A204.1 (cell line): ENCODE data around the gene FCHSD2.
A peak's percentile ranks its signal among the peaks of the same experiment; 100 is the strongest.
"Not testable (repeated sequence)": the region's sequence is repeated elsewhere in the genome, so short reads cannot be mapped to it uniquely, and the experiment has no call there.

ENCODE experiments used
- FAIRE-seq: peaks from 2 replicates; lab custom pipeline; 2012; peaks lifted over from hg19 to GRCh38; lab: Jason Lieb, UNC

Gene FCHSD2

DNA sequence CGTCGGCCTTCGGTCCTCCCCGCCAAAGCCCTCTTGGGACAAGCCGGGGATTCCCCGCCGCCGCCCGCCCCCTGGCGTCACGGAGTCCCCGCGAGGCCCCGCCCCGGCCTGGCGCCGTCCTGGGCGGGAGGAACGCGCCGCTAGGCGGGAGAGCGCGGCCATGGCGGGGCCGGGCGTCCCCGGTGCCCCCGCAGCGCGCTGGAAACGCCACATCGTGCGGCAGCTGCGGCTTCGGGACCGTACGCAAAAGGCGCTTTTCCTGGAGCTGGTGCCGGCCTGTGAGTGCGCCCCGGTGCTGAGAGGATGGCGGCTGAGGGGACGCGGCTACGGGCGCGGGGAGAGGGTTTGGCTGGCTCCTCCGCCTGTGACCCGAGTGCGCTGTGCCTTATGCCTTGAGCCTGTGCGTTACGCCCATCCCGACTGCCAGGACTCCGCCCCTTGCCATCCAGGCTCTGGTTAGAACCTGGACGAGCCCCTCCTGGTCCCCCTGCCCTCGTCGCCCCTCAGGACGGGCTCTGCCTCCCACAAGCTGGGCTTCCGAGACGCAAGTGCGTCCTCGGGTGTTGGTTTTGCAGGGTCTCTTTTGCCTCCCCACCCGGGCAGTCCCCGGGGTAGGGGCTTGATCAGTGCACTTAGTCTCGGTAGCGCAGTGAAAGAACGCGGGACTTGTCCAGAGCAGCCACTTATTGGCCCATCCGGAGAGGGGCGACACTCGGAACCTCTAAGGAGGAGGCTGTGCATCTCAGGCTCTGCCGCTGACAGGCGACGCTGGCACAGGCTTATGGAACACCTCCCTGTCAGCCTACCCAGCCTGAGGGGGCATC lies 327.6 kb downstream of the FCHSD2 start, which contains the start of gene ATG16L2:
TSS of gene ATG16L2 (plus strand) at position 126 of the 824 bp plus-strand sequence. CDS start at position 161, 35 bp downstream.
- FAIRE-seq, result no peak

DNA sequence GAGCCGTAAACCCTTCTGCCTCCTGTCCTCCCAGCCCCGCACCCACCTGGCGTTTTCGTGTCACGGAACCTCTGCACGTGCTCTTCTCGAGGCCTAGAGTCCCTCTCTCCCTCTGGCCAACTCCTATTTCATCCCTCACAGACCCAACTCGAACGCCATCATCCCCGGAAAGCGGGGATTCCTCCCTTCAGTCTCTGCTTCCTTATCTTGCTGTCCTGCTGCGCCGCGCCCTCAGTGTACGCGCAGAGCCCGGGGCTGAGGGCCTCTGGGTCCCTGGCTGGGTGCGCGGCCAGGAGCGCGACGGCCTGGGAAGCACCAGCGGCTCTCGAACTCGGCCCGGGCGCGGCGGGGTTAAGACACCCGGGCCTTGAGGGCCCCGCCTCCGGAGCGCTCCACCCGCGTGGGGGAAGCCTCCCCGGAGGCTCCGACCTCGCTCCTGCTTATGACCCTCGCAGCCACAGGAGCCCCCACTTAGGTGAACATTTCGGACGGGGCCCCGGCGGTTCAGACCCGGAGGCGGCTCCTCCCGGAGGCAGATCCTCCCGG lies 328.3 kb downstream of the FCHSD2 start:
- no peak for FAIRE-seq

DNA sequence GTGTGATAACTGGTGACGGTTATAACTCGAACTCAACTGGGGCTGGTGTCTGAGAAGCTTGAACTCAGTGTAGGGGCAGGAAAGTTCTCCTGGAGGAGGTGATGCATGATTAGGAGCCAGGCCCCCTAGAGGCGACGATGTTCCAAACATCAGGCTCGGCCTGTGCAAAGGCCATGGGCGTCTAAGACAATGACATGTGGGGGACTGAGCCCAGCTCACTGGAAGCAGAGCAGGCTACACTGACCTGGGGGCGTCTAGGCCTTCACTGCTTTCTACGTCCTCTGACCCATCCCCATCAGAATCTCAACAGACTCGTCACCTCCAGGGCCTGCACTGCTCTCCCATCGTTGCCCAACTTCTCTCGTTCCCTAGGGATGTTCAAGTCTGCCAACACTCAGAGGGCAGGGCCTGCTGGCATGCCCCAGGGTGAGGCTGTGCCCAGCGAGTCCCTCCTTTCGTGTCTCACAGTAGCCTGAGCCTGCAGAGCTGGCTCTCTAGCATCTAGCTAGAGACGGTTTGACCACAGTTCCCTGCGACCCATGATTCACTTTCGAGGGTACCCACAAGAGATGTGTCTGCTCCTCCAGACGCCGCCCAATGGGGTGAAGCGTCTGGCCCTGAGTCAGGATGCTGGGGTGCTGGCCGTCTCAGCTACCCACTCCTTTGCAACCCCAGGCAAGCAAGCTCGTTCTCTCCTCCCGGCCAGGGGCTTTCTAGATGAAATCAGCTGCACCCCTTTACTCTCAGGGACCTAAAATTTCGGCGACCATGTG lies 329.0 kb downstream of the FCHSD2 start:
- no peak for FAIRE-seq

DNA sequence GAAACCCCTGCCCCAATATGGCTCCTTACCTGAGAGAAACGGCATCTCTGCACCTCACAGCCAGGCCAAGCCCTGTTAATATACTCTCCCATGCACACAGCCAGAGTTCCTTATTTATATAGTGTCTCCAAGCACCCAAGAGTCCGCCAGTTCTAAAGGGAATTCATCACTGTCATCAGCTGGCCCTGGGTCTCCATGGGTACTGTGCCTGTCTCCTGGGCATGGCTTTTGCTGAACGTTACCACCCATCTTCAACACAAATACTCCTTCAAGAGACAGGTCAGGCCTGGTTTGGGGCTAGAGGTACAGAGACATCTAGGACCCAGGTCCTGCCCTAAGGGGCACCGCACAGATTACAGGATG lies 329.5 kb downstream of the FCHSD2 start:
- no peak for FAIRE-seq

DNA sequence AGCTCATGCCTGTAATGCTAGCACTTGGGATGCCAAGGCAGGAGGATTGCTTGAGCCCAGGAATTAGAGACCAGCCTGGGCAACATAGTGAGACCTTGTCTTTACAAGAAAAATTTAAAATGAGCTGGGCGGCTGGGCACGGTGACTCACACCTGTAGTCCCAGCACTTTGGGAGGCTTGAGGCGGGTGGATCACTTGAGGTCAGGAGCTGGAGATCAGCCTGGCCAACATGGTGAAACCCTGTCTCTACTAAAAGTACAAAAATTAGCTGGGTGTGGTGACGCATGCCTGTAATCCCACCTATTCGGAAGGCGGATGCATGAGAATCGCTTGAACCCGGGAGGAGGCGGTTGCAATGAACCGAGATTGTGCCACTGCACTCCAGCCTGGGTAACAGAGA lies 330.4 kb downstream of the FCHSD2 start:
- not testable (repeated sequence) for FAIRE-seq

DNA sequence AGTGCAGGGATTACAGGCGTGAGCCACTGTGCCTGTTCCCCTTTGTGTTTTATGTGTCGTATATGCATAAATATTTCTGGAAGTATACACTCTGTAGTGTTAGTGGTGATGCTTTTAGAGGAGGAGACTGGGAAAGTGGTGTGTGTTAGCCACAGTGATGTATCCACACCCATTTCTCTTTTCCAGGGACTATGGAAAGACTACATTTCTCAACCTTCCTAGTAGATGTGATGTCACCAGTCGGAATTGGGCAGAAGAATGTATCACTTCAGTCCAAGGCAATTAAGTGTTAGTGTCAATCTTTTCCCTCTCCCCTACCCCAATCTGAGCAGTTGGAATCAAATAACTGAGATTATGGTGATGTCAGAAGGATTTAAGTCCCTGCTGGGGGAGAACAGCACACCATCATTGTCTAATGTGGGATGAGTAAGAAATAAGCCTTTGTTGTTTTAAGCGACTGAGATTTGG lies 333.8 kb downstream of the FCHSD2 start:
- no peak for FAIRE-seq

DNA sequence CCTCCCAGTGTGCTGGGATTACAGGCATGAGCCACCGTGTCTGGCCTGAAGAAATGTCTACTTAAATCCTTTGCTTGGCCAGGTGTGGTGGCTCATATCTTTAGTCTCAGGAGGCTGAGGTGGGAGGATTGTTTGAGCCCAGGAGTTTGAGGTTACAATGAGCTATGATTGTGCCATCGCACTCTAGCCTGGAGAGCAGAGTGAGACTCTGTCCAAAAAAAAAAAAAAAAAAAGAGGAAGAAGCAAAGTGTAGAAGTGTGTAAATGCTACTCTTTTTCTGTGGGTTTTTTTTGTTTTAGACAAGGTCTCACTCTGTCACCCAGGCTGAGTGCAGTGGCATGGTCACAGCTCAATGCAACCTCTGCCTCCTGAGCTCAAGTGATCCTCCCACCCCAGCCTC lies 334.3 kb downstream of the FCHSD2 start:
- no peak for FAIRE-seq

DNA sequence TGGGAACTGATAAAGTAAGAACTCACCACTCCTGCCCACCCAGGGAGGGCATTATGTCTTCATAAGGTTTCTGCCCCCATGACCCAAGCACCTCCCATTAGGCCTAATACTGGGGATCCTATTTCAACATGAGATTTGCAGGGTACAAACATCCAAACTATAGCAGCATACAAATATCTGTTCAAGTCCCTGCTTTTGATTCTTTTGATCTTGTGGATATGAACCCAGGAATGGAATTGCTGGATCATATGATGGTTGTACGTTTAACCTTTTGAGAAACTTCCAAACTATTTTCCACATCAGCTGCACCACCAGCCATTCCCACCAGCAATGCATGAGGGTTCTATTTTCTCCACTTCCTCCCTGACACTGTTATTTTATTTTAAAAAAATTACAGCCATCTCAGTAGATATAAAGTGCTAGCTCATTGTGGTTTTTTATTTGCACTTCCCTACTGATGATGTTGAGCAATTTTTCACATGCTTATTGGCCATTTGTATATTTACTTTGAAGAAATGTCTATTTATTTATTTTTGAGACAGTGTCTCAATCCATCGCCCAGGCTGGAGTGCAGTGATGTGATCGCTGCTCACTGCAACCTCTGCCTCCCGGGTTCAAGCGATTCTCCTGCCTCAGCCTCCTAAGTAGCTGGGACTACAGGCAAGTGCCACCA lies 335.0 kb downstream of the FCHSD2 start:
- FAIRE-seq, result no peak

DNA sequence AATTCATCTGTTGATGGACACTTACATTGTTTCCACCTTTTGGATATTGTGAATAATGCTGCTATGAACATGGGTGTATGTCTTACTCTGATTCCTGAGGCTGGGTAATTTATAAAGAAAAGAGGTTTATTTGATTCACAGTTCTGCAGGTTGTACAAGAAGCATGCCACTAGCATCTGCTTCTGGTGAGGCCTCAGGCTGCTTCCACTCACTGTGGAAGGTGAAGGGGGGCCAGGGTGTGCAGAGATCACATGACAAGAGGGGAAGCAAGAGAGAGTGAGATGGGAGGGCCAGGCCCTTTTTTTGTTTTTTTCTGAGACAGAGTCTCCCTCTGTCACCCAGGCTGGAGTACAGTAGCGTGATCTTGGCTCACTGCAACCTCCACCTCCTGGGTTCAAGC lies 335.7 kb downstream of the FCHSD2 start:
- FAIRE-seq, result not testable (repeated sequence)

DNA sequence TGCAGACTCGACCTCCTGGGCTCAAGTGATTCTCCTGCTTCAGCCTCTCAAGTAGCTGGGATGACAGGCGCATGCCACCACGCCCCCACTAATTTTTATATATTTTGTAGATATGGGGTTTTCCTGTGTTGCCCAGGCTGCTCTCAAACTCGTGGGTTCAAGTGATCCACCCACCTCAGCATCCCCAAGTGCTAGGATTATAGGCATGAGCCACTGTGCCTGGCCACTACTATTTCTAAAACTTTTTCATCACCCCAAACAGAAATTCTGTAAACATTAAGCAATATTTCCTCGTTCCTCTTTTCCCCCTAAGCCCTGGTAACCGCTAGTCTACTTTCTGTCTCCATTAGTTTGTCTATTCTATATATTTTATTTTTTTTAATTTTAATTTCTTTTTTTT lies 336.9 kb downstream of the FCHSD2 start:
- no peak for FAIRE-seq

DNA sequence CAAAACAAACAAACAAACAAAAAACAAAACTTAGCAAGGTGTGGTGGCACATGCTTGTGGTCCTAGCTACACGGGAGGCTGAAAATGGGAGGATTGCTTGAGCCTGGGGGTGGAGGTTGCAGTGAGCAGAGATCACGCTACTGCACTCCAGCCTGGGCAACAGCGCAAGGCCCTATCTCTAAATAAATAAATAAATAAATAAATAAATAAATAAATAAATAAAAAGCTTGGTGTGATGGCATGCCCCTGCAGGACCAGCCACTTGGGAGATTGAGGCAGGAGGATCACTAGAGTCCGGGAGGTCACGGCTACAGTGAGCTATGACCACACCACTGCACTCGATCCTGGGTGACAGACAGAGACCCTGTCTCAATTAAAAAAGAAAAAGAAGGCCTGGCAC lies 339.3 kb downstream of the FCHSD2 start:
- no peak for FAIRE-seq

DNA sequence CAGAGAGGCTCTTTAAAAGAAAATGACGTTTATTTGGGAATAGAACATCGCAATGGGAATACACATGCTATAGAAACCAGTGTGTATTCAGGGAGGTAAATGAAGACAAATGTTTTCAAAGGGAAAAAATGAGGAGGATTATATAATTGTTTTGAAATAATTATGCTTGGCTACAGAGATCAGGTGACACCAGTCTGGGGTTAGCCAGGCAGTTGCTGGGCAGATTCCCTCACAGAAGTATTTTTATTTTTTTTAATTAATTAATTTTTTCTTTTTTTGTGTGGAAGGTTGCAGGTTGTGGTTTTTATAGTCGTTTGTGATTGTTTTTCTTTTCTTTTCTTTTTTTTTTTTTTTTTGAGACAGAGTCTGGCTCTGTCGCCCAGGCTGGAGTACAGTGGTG lies 342.7 kb downstream of the FCHSD2 start:
- FAIRE-seq, result no peak

DNA sequence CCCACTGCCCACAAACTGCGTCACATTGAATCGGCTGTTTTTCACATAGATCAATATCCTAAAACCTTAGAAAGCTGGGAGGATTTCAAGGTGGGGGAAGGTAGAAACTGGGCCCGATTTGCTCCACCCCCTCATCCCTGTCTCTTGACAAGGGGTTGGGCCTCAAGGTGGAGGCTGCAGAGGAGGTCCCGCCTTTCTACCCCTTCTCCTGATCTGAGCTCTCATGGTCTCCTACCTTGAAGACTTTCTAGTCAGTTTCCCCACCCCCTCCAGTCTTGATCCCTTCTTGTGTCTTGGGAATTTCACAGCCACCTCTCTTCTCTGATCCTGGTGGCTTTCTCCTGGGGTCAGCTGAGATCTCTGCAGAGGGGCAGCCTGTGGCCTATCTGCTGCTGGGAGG lies 343.8 kb downstream of the FCHSD2 start:
- FAIRE-seq, result no peak

DNA sequence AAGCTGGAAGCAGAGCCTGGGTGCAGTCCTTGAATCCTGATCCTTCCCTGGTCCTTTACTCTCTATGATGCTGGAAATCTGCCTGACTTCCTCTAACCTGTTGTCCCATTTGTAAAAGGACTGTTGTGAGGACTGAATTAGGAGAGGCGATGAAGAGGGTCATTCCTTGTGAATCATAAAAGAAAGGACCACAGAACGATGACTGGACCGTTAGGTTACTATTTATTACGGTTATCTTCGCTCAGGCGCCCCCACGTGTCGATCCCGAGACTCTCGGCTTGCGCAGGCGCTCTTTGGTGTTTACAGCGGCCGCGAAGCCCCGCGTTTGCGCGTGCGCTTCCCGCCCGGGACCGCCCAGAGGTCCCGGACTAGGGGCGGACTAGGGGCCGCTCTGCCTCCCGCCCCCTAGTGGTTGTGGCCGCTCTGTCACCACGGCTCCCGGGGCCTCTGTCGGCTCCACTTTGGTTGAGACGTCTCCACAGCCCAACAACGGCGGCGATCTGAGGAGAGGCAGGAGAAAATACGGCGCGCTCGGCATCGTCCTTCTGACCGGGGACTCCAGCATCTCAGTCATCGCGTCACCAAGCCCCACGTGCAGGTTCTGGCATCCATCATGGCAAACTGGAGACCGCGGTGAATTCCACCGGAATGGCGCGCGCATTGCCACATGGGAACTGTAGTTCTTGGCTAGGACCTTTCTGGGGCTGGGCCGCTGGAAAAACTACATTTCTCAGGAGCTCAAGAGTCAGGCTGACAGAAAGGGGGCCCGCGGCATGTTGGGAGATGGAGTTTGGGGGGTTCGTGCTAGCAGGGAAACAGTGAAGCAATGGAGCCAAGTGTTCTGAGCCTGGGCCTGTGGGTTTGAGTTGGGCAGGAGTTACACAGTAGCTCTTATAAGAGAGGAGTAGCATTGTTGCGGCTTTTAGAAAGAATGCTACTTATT lies 348.4 kb downstream of the FCHSD2 start, which contains the start of gene STARD10:
TSS of gene STARD10 (minus strand) at position 623 of the 943 bp plus-strand sequence. CDS start 12,866 bp downstream, outside the sequence.
- FAIRE-seq, result peak; percentile 56

DNA sequence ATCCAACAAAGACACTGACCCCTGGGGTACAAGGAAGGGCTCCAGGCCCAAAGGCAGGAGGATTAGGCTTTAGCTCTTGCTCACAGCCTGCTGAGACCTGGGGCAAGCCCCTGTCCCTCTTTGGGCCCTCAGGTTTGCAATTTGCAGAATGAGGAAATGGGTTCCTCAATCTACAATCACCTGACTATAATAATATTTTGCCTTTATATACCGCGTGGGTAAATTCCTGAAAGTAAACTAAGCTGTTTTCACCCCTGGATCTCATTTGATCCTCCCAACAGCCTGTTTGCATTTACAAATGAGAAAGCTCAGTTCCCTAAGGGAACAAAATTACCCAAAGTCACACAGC lies 349.1 kb downstream of the FCHSD2 start:
- no peak for FAIRE-seq

DNA sequence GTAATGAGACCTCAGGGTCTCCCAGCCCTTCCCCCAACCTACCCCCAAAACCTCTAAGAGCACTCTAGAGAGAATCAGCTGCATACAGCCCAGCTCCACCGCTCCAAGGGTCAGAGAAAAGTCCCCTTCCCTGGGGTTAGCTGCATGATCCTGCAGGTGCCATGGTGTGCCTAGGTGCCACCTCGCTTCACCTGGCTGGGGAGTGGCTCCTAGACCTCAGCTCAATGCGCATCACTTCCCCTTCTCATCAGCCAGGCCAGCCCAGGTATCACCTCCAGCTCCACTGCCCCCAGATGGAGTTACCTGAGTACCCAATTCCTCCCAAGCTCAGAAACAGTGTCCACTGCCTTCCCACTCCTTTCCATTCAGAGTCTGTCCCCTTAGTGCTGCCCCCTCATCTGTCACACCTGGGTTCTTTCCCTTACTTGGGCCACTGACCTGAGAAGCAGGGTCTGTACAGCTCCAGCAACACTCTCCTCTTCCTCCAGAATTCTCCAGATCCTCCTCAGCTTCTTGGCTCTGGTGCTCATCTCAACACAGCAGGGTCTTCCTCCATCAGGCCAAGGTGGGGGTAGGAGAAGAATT lies 349.6 kb downstream of the FCHSD2 start:
- no peak for FAIRE-seq

DNA sequence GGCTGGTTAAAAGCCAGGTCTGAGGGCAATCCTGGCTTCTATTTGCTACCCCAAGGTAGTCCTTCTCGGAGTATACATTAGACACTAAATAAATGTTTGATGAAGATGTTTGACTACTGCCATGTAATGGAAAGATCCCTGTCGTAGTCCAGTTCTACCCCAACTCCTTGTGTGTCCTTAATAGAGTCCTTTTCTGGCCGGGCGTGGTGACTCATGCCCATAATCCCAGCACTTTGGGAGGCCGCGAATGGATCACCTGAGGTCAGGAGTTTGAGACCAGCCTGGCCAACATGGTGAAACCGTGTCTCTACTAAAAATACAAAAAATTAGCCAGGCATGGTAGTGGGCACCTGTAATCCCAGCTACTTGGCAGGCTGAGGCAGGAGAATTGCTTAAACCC lies 350.9 kb downstream of the FCHSD2 start:
- FAIRE-seq, result not testable (repeated sequence)

DNA sequence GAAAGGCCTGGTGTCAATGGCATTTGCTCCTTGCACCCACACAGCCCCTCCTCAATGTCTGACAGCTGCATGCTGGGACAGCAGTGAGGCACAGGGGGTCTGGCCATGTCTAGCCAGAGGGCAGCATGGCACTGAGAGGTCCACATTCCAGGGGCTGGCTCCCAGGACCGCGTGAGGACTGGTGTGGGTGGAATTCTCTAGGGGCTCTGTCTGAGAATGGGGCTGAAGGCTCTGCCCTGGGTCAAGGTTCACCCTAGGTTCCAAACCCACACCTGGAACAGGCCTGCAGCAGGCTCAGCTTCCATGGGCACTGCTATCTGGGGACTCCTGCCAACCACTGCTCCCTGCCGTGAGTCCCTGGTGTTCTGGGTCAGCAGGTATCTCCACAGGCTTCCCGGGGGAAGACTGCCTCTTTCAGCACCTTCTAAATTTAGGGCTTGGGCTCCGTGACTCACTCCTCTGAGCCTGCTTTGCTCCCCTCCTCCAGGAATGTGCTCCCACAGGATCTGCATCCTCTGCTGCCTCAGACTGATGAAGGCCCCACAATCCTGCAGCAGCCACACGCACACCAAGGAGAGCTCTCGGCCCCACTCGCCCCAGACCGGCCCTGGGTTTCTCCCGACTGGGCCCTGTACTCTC lies 352.5 kb downstream of the FCHSD2 start:
- FAIRE-seq, result no peak

DNA sequence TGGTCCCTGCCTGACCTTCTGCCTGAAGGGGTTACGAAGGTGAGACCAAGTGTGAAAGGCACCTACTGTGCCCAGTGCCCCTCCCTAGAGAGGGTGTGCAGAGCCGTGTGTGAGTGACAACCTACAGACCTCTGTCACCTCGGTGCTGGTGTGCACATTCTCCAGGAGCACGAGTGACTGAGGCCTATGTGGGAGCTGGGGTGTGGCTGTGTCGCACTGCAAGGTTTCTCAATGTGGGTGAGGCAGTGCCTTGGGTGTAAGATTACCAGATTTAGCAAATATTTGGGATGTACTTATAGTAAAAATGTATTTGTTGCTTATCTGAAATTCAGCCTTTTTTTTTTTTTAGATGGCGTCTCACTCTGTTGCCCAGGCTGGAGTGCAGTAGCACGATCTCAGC lies 353.9 kb downstream of the FCHSD2 start:
- no peak for FAIRE-seq
